ENCODE data around the gene DISC1.

Gene DISC1

GRCh38 chr1:231774719-231775335 lies 148.2 kb downstream of the DISC1 start:
- TF ChIP-seq ZBTB7A (IDR thresholded peaks at IDR 0.05; ENCODE audit: low read depth) (no peak), NFIC (IDR thresholded peaks at IDR 0.05) (no peak), REST (IDR thresholded peaks at IDR 0.05; ENCODE audit: low read depth) (no peak), YY1 (IDR thresholded peaks at IDR 0.05; ENCODE audit: low read depth) (no peak), FOXM1 (IDR thresholded peaks at IDR 0.05; ENCODE audit: borderline replicate concordance, low read depth) (no peak), TEAD4 (IDR thresholded peaks at IDR 0.05) (no peak), CREB1 (IDR thresholded peaks at IDR 0.05; ENCODE audit: low read depth) (no peak)

- 0 out of 2 replicates have a peak, but pooled peaks have one; percentile 12 for TF ChIP-seq RAD21 (IDR thresholded peaks at IDR 0.05; ENCODE audit: low read depth)
- TF ChIP-seq TEAD4 (IDR thresholded peaks at IDR 0.05), result peak; percentile 57
- no peak for TF ChIP-seq EGR1 (IDR thresholded peaks at IDR 0.05)
- no peak for TF ChIP-seq MAX (IDR thresholded peaks at IDR 0.05)
- no peak for TF ChIP-seq TCF12 (IDR thresholded peaks at IDR 0.05; ENCODE audit: low read depth)
- no peak for TF ChIP-seq REST (IDR thresholded peaks at IDR 0.05; ENCODE audit: low read depth)
These were observed 149.6 kb downstream of the DISC1 start for GRCh38 chr1:231776010-231776756.

GRCh38 chr1:231776757-231777062 lies 150.1 kb downstream of the DISC1 start:
- TF ChIP-seq EP300 (IDR thresholded peaks at IDR 0.05; ENCODE audit: borderline replicate concordance), result no peak
- TF ChIP-seq USF1 (IDR thresholded peaks at IDR 0.05), result no peak
- no peak for TF ChIP-seq ZBTB7A (IDR thresholded peaks at IDR 0.05; ENCODE audit: low read depth)
- TF ChIP-seq TEAD4 (IDR thresholded peaks at IDR 0.05), result no peak
- TF ChIP-seq CREB1 (IDR thresholded peaks at IDR 0.05; ENCODE audit: low read depth), result no peak
- no peak for TF ChIP-seq FOXM1 (IDR thresholded peaks at IDR 0.05; ENCODE audit: borderline replicate concordance, low read depth)
- no peak for TF ChIP-seq MAX (IDR thresholded peaks at IDR 0.05)
- no peak for TF ChIP-seq TCF12 (IDR thresholded peaks at IDR 0.05; ENCODE audit: low read depth)
- no peak for TF ChIP-seq REST (IDR thresholded peaks at IDR 0.05; ENCODE audit: low read depth)
- no peak for TF ChIP-seq TAF1 (IDR thresholded peaks at IDR 0.05; ENCODE audit: low read depth)
- no peak for TF ChIP-seq RAD21 (IDR thresholded peaks at IDR 0.05; ENCODE audit: low read depth)
- TF ChIP-seq YY1 (IDR thresholded peaks at IDR 0.05; ENCODE audit: low read depth), result no peak
- TF ChIP-seq EGR1 (IDR thresholded peaks at IDR 0.05), result no peak
- no peak for TF ChIP-seq CEBPB (IDR thresholded peaks at IDR 0.05)
- no peak for TF ChIP-seq NFIC (IDR thresholded peaks at IDR 0.05)

- TF ChIP-seq EP300 (IDR thresholded peaks at IDR 0.05; ENCODE audit: borderline replicate concordance), result no peak
- no peak for TF ChIP-seq USF1 (IDR thresholded peaks at IDR 0.05)
- no peak for TF ChIP-seq ZBTB7A (IDR thresholded peaks at IDR 0.05; ENCODE audit: low read depth)
- TF ChIP-seq MAX (IDR thresholded peaks at IDR 0.05), result no peak
- peak; percentile 46; the same call in 1 of the 2 replicates for TF ChIP-seq NFIC (IDR thresholded peaks at IDR 0.05)
- TF ChIP-seq TEAD4 (IDR thresholded peaks at IDR 0.05), result no peak
- no peak for TF ChIP-seq REST (IDR thresholded peaks at IDR 0.05; ENCODE audit: low read depth)
- no peak for TF ChIP-seq CEBPB (IDR thresholded peaks at IDR 0.05)
These were observed 151.6 kb downstream of the DISC1 start for GRCh38 chr1:231778009-231778719.

All from Ishikawa (cell line).